AG04449 (cell line): ENCODE measurements around the gene EVL.

ENCODE experiments used
- CTCF ChIA-PET: fragments of 350-600 bp; formaldehyde crosslinking; extraction: SDS; loops from one replicate; lab custom pipeline; 2021; ENCODE audit warnings: antibody characterized with exemption; lab: Yijun Ruan, JAX
- POLR2A ChIA-PET: fragments of 400-600, 350-600 bp; formaldehyde crosslinking; extraction: SDS; loops from one replicate; lab custom pipeline; 2020; ENCODE audit warnings: antibody characterized with exemption, inconsistent platforms; lab: Yijun Ruan, JAX
- DNase-seq: peaks from one replicate; pipeline ENCODE4 v3.0.0-alpha.2; 2010; ENCODE audit warnings: low read depth, low spot score
- H3K4me3 ChIP-seq: 2 replicates; pipeline ENCODE4 v1.5.1; 2011; ENCODE audit warnings: low read depth, mild to moderate bottlenecking, control low read depth, low read length
- CTCF ChIP-seq: IDR thresholded peaks from one replicate; pipeline ENCODE4 v1.5.1; 2011; ENCODE audit warnings: mild to moderate bottlenecking, moderate library complexity, low read length, control low read depth, inconsistent platforms; ENCODE audit not compliant: insufficient read depth; ENCODE audit errors: missing control alignments

The EVL gene

GRCh38 chr14:100108840-100109593 lies 43.8 kb downstream of the EVL start:
- ChIA-PET POLR2A (interaction anchor here (0.5 to 1.0 kb wide), 2 partner anchors 87 to 138 kb away, joined by 3 to 4 read pairs; no protein-coding TSS in a partner anchor), CTCF (interaction anchor here (0.8 to 10.4 kb wide), 47 partner anchors 11 to 210 kb away, joined by 3 to 286 read pairs (median 7); no protein-coding TSS in a partner anchor)
- no peak overlapping the region for H3K4me3 ChIP-seq
- no peak for TF ChIP-seq CTCF
- no peak for DNase-seq

GRCh38 chr14:100109594-100109955 lies 44.4 kb downstream of the EVL start:
- POLR2A ChIA-PET: interaction anchor here (0.6 kb wide), 1 partner anchor 90 kb away, joined by 3 read pairs; no protein-coding TSS in a partner anchor
- no peak for DNase-seq
- TF ChIP-seq CTCF: no peak
- CTCF ChIA-PET: interaction anchor here (0.8 to 10.4 kb wide), 16 partner anchors 10 to 134 kb away, joined by 3 to 286 read pairs (median 14); no protein-coding TSS in a partner anchor
- H3K4me3 ChIP-seq: no peak overlapping the region

- H3K4me3 ChIP-seq: no peak overlapping the region
- TF ChIP-seq CTCF: no peak
- CTCF ChIA-PET: interaction anchor here (1.2 to 10.4 kb wide), 4 partner anchors 9 to 136 kb away, joined by 4 to 286 read pairs (median 69); no protein-coding TSS in a partner anchor
- no peak for DNase-seq
- POLR2A ChIA-PET: no interaction called here
These were observed 45.6 kb downstream of the EVL start for GRCh38 chr14:100110816-100111215.

- TF ChIP-seq CTCF: no peak
- no peak overlapping the region for H3K4me3 ChIP-seq
- ChIA-PET CTCF (interaction anchor here (0.6 to 10.4 kb wide), 6 partner anchors 7 to 134 kb away, joined by 3 to 286 read pairs (median 5); no protein-coding TSS in a partner anchor), POLR2A (no interaction called here)
- no peak for DNase-seq
These were observed 46.9 kb downstream of the EVL start for GRCh38 chr14:100111931-100112704.

GRCh38 chr14:100114109-100114765 lies 49.0 kb downstream of the EVL start:
- no peak overlapping the region for H3K4me3 ChIP-seq
- DNase-seq: no peak
- ChIA-PET POLR2A (interaction anchor here (0.5 kb wide), 1 partner anchor 48 kb away, joined by 3 read pairs; no protein-coding TSS in a partner anchor), CTCF (interaction anchor here (1.1 to 2.0 kb wide), 3 partner anchors 9 to 133 kb away, joined by 5 to 8 read pairs (median 7); no protein-coding TSS in a partner anchor)
- no peak for TF ChIP-seq CTCF
